ENCODE data around the gene MTHFD1.
"Not testable (repeated sequence)": the region's sequence is repeated elsewhere in the genome, so short reads cannot be mapped to it uniquely, and the experiment has no call there.

The MTHFD1 gene
- 26.4 to 110 (median 45.0) reads per million in 9 experiments for total RNA-seq

DNA sequence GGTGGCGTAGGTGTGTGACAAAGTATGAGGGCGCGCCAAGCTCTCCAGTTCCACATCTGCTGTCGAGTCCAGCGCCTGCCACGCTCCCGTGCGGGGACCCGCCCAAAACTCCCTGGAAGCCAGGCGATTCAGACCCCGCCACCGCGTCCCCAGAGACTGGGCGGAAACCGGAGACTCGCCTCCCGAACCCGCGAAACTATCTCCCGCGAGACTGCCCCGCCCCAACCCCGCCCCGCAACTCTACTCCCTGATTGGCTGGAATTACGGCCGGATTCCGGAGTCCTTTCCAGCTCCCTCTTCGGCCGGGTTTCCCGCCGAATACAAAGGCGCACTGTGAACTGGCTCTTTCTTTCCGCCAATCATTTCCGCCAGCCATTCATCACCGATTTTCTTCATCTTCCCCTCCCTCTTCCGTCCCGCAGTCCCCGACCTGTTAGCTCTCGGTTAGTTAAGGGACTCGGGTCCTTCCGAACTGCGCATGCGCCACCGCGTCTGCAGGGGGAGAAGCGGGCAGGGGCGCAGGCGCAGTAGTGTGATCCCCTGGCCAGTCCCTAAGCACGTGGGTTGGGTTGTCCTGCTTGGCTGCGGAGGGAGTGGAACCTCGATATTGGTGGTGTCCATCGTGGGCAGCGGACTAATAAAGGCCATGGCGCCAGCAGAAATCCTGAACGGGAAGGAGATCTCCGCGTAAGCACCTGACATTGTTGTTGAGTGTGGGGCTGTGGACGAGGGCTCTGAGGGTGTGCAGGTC is at the start of gene MTHFD1:
Gene MTHFD1 (plus strand): TSS at position 572 of the 751 bp plus-strand sequence. CDS start 75 bp downstream, at position 647.
- peak; percentile 82 for ATAC-seq (replicated peaks)
- H3K36me3 Mint-ChIP-seq (ENCODE audit: insufficient read depth) = peaks cover 15% of the 10 kb centered on the region
- peak within 1 kb of the TSS; percentile 96 to 98 for H3K27ac Mint-ChIP-seq
- no peaks in the 10 kb centered on the region for H3K27me3 Mint-ChIP-seq
- H3K4me1 Mint-ChIP-seq (ENCODE audit: low read depth in 2 of 2) = peaks cover 26 to 37% of the 10 kb centered on the region in 2 donors
- H3K9me3 Mint-ChIP-seq = no peaks in the 10 kb centered on the region
- H3K4me3 Mint-ChIP-seq = peak within 1 kb of the TSS; percentile 100
- DNase-seq = peak; percentile 88 to 93 (median 90)

GRCh38 chr14:64338616-64339316 is 49.4 kb upstream of the MTHFD1 start:
- peaks cover 19% of the 10 kb centered on the region for H3K36me3 Mint-ChIP-seq (ENCODE audit: insufficient read depth)
- H3K27ac Mint-ChIP-seq = peak overlapping the region; percentile 36 to 91
- H3K9me3 Mint-ChIP-seq = peaks cover 4 to 7% of the 10 kb centered on the region in 2 donors

DNA sequence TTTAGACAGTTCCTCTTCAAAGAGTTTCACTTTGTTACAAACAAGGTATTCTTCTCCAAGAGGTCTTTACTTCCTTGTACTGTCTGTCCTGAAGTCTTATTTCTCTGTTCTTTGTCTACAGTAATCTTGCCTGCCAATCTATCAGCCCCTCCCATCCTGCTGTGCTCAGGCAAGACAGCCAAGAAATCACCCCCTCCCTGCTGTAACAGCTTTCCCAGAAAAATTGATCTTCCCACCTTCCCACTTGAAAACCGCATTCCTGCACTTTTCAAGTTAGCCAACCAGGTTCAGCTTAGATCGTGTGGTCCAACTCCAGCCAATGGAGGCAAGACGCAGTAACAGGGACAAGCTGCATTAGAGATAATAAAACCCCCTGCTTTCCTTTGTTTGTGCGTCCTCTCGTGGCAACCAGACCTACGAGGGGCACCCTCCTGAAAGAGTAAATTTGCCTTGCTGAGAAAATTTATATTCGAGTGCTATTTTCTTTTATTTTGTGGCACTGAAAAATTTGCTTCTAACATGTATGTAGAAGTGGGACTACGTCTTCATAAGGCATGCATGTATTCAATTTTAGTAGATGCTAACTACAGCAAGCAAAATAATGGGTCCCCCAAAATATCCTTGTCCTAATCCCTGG is 47.5 kb upstream of the MTHFD1 start:
- Mint-ChIP-seq H3K4me1 (ENCODE audit: low read depth in 2 of 2) (peaks cover 8 to 15% of the 10 kb centered on the region in 2 donors), H3K27me3 (no peaks in the 10 kb centered on the region), H3K27ac (peak overlapping the region in 1 of 2 donors; percentile 56), H3K36me3 (ENCODE audit: insufficient read depth) (peaks cover 19% of the 10 kb centered on the region), H3K9me3 (peaks cover 4 to 7% of the 10 kb centered on the region in 2 donors), H3K4me3 (peak overlapping the region in 1 of 2 donors; percentile 21)
- no peak for ATAC-seq (replicated peaks)
- no peak for DNase-seq

More at GRCh38 chr14:64338616-64339316, 49.4 kb upstream of the MTHFD1 start:
- DNase-seq (peak; percentile 74 to 76 (median 75)), ATAC-seq (replicated peaks) (peak; percentile 84)
- peak overlapping the region; percentile 86 to 89 for H3K4me3 Mint-ChIP-seq
- no peaks in the 10 kb centered on the region for H3K27me3 Mint-ChIP-seq
- peaks cover 8 to 15% of the 10 kb centered on the region in 2 donors for H3K4me1 Mint-ChIP-seq (ENCODE audit: low read depth in 2 of 2)

DNA sequence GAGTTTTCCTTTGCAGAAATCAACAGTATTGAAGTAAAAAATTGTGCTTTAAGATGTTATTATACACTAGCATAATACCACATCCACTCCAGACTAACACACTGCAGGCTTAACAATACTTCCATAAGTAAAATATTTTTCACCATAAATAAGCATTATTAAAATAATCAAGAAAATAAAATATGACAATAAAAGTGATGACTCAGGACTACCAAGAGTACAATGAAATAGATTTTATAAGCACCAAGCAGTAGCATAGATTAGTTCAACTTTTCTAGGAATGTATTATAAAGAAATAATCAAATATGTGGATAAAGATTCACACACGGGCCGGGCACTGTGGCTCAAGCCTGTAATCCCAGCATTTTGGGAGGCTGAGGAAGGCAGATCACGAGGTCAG is 40.4 kb upstream of the MTHFD1 start:
- no peak overlapping the region for H3K4me3 Mint-ChIP-seq
- no peak for ATAC-seq (replicated peaks)
- H3K9me3 Mint-ChIP-seq = no peaks in the 10 kb centered on the region
- no peak for DNase-seq
- no peaks in the 10 kb centered on the region for H3K36me3 Mint-ChIP-seq (ENCODE audit: insufficient read depth)
- no peak overlapping the region for H3K27ac Mint-ChIP-seq
- H3K27me3 Mint-ChIP-seq = no peaks in the 10 kb centered on the region
- H3K4me1 Mint-ChIP-seq (ENCODE audit: low read depth in 2 of 2) = no peaks in the 10 kb centered on the region

DNA sequence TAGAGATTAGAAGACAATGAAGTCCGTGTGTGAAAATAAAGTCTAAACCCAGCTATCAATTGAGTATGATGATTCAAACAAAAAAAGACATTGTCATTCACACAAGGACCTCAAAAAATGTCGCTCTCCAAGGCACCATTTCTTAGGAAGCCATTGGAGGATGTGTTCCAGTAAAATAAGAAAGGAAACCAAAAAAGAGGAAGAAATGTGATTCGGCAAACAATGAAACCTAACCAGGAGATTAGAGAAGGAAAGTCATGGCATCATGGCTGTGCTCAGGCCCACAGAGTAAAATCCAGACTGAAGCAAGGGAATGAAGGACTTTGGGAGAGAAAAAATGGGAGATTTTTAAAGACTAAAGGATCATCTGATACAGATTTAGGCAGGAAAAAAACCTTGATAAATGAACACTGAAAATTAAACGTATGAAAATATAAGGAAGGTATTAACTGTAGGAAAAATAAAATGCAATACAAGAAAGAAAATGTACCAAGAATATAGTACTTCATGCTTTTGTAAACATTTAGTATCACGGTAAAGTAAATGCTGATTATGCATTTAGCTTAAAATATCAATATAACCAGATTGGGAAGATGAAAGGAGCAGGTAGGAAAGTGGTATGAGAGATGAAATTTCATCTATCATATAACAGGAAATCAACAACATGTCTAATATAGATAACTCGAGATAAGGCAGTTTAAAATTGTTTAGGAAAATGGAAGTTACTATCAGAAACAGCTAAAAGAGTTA is 38.2 kb upstream of the MTHFD1 start:
- DNase-seq (no peak), ATAC-seq (replicated peaks) (no peak)
- Mint-ChIP-seq H3K27me3 (no peaks in the 10 kb centered on the region), H3K27ac (no peak overlapping the region), H3K4me3 (no peak overlapping the region), H3K36me3 (ENCODE audit: insufficient read depth) (no peaks in the 10 kb centered on the region), H3K4me1 (ENCODE audit: low read depth in 2 of 2) (no peaks in the 10 kb centered on the region), H3K9me3 (no peaks in the 10 kb centered on the region)

DNA sequence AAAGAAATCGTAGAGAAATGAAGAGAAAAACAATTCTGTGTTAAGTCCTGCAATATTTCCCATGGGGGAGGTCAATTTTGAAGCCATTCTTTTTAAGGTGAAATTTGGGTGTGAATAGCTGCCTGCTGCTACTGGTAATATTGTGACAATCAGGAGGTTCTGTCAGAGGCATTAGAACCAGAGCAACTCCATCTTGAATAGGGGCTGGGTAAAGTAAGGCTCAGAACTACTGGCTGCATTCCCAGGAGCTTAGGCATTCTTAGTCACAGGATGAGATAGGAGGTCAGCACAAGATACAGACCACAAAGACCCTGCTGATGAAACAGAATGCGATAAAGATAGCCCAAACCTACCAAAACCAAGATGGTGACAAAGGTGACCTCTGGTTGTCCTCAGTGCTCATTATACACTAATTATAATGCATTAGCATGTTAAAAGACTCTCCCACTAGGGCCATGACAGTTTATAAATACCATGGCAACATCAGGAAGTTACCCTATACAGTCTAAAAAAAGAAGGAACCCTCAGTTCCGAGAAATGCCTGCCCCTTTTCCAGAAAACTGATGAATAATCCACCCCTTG is 24.8 kb upstream of the MTHFD1 start:
- Mint-ChIP-seq H3K9me3 (no peaks in the 10 kb centered on the region), H3K4me1 (ENCODE audit: low read depth in 2 of 2) (no peaks in the 10 kb centered on the region), H3K27ac (no peak overlapping the region), H3K36me3 (ENCODE audit: insufficient read depth) (peaks cover 3% of the 10 kb centered on the region), H3K4me3 (no peak overlapping the region), H3K27me3 (no peaks in the 10 kb centered on the region)
- no peak for DNase-seq
- ATAC-seq (replicated peaks) = no peak

DNA sequence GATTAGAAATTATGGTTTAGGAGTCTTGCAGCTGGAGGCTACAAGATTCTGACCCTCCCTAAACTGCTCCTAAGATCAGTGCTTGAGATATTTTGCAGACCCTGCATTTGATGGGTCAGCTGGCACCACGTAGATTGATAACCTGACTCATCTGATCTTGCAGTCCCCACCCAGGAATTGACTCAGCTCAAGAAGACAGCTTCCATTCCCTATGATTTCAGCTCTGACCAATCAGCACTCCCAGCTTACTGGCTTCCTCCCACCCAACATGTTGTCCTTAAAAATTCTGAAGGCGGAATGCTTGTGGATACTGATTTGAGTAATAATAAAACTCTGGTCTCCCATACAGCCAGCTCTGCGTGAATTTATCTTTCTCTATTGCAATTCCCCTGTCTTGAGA is 23.2 kb upstream of the MTHFD1 start:
- no peak for ATAC-seq (replicated peaks)
- Mint-ChIP-seq H3K9me3 (no peaks in the 10 kb centered on the region), H3K27ac (no peak overlapping the region), H3K27me3 (no peaks in the 10 kb centered on the region), H3K4me1 (ENCODE audit: low read depth in 2 of 2) (no peaks in the 10 kb centered on the region), H3K4me3 (no peak overlapping the region), H3K36me3 (ENCODE audit: insufficient read depth) (no peaks in the 10 kb centered on the region)
- DNase-seq = no peak

GRCh38 chr14:64365358-64365889 is 22.7 kb upstream of the MTHFD1 start:
- H3K4me1 Mint-ChIP-seq (ENCODE audit: low read depth in 2 of 2); DNase-seq; H3K27ac Mint-ChIP-seq: not testable (repeated sequence)

DNA sequence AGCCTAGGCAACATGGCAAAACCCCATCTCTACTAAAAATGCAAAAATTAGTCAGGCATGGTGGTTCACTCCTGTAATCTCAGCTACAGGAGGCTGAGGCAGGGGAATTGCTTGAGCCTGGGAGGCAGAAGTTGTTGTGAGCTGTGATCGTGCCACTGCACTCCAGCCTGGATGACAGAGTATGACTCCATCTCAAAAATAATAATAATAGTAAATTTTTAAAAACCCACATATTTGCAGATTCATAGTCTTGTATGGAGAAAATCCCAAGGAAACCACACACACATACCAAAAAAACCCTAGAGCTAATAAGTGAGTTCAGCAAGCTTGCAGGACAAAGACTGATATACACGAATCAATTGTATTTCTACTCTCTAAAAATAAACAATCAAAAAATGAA is 19.0 kb upstream of the MTHFD1 start:
- DNase-seq (no peak), ATAC-seq (replicated peaks) (no peak)
- no peaks in the 10 kb centered on the region for H3K9me3 Mint-ChIP-seq
- no peaks in the 10 kb centered on the region for H3K27me3 Mint-ChIP-seq
- H3K4me3 Mint-ChIP-seq = no peak overlapping the region
- no peak overlapping the region for H3K27ac Mint-ChIP-seq
- no peaks in the 10 kb centered on the region for H3K4me1 Mint-ChIP-seq (ENCODE audit: low read depth in 2 of 2)
- no peaks in the 10 kb centered on the region for H3K36me3 Mint-ChIP-seq (ENCODE audit: insufficient read depth)

More at GRCh38 chr14:64365358-64365889, 22.7 kb upstream of the MTHFD1 start:
- not testable (repeated sequence) for ATAC-seq (replicated peaks); H3K36me3 Mint-ChIP-seq (ENCODE audit: insufficient read depth); H3K4me3 Mint-ChIP-seq; H3K9me3 Mint-ChIP-seq; H3K27me3 Mint-ChIP-seq

- H3K27me3 Mint-ChIP-seq = no peaks in the 10 kb centered on the region
- DNase-seq (peak in 1 of 3 experiments; percentile 1), ATAC-seq (replicated peaks) (peak; percentile 48)
- peak overlapping the region; percentile 100 for H3K4me3 Mint-ChIP-seq
- peak overlapping the region; percentile 96 to 98 for H3K27ac Mint-ChIP-seq
- H3K9me3 Mint-ChIP-seq = no peaks in the 10 kb centered on the region
- peaks cover 26 to 35% of the 10 kb centered on the region in 2 donors for H3K4me1 Mint-ChIP-seq (ENCODE audit: low read depth in 2 of 2)
- H3K36me3 Mint-ChIP-seq (ENCODE audit: insufficient read depth) = peaks cover 15% of the 10 kb centered on the region
These were observed 846 bp upstream of the MTHFD1 start for GRCh38 chr14:64387232-64387781.

DNA sequence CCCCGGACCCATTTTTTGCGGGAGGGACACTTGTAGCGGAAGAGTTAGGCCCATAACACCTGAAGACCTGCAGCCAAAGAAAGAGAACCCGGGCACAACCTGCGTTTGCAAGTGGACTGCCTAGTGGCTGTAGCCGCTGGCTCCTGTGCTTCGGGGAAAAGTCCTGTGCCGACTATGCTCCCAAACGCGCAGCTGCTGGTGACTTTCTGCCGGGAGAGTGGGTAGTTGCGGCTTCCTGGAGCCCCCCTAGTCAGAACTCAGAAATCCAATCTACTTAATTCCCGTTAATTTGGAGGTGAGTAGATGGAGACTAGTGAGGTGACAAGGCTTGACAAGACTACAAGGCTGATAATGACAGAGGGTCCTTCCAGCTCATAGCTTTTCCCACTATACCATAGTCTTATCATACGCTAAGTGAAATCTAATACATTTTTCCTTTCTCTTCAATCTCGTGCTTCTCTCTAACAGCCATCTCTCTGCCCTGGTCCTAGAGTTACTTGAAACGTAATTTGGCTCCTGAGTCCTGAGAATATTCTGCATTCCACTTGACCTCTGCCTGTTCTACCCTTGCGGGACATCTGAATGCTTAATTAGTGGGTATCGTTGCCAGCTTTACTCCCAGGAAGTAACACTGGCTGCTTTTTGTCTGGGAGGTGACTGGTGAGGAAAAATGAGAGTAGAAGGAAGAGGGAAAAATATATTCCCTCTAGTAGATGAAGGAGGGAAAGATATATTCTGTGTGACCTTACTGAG is 556 bp downstream of the MTHFD1 start:
- H3K27ac Mint-ChIP-seq = peak overlapping the region; percentile 96 to 98
- H3K9me3 Mint-ChIP-seq = no peaks in the 10 kb centered on the region
- no peaks in the 10 kb centered on the region for H3K27me3 Mint-ChIP-seq
- H3K4me3 Mint-ChIP-seq = peak overlapping the region; percentile 100
- peak; percentile 11 for ATAC-seq (replicated peaks)
- H3K4me1 Mint-ChIP-seq (ENCODE audit: low read depth in 2 of 2) = peaks cover 28 to 37% of the 10 kb centered on the region in 2 donors
- no peak for DNase-seq
- H3K36me3 Mint-ChIP-seq (ENCODE audit: insufficient read depth) = peaks cover 15% of the 10 kb centered on the region

Measured in effector memory CD8-positive, alpha-beta T cell (primary cell).